ENCODE results near the gene CD44.

DNA sequence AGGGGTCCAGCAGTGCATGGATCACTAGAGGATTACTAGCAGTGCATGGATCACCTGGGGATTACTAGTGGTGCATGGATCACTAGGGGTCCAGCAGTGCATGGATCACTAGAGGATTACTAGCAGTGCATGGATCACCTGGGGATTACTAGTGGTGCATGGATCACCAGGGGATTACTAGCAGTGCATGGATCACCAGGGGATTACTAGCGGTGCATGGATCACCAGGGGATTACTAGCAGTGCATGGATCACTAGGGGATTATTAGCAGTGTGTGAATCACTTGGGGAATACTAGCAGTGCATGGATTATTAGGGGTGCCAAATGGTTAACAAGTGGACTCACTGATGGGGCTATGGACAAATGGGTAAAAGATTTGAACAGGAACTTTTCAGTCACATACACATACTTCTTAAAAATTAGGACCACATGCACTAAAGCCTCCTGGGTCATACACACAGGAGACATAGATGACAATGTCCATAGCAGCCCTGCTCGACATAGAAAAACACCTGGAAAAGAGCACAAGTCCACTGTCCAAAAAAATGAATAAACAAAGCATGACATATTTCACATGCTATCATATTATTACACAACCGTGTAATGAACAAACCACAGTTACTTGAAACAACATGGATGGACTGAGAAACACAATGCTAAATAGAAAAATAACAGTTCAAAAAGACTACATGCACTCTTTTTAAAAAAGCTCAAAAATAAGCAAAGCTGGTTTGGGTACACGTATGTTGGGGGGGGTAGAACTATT, 109.8 kb downstream of the CD44 start:
- TF ChIP-seq, protein P1, sequence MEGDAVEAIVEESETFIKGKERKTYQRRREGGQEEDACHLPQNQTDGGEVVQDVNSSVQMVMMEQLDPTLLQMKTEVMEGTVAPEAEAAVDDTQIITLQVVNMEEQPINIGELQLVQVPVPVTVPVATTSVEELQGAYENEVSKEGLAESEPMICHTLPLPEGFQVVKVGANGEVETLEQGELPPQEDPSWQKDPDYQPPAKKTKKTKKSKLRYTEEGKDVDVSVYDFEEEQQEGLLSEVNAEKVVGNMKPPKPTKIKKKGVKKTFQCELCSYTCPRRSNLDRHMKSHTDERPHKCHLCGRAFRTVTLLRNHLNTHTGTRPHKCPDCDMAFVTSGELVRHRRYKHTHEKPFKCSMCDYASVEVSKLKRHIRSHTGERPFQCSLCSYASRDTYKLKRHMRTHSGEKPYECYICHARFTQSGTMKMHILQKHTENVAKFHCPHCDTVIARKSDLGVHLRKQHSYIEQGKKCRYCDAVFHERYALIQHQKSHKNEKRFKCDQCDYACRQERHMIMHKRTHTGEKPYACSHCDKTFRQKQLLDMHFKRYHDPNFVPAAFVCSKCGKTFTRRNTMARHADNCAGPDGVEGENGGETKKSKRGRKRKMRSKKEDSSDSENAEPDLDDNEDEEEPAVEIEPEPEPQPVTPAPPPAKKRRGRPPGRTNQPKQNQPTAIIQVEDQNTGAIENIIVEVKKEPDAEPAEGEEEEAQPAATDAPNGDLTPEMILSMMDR (IDR thresholded peaks at IDR 0.05) = no peak
- TF ChIP-seq POLR2A (IDR thresholded peaks at IDR 0.05) = no peak
